Breast epithelium (tissue), 4 donors: ENCODE data around the gene CHD2. TPM values are rescaled to one million over a fixed set of nuclear protein-coding genes. Genes with fewer than 3 reads are reported as not detected.
"Not testable (repeated sequence)": the region's sequence is repeated elsewhere in the genome, so short reads cannot be mapped to it uniquely, and the experiment has no call there.

Experiments used
- DNase-seq, 2 donors: peaks; one replicate each; pipeline ENCODE4 v3.0.0-alpha.2; 2019; ENCODE audit warnings: low spot score in 2 of 2
- H3K27ac ChIP-seq, 2 donors: fragments of 200-600 bp; sonication (generic) in 1 of 2; one replicate each; pipeline ENCODE4 v1.5.1; 2016 to 2019; ENCODE audit warnings: mild to moderate bottlenecking in 1 of 2
- H3K27me3 ChIP-seq, 2 donors: fragments of 200-600 bp; sonication (generic) in 1 of 2; one replicate each; pipeline versions ENCODE4 v1.5.1 to v1.6.0; 2017 to 2019; ENCODE audit warnings: control low read depth in 1 of 2, mild to moderate bottlenecking in 1 of 2
- H3K36me3 ChIP-seq: fragments of 200-600 bp; one replicate; pipeline ENCODE4 v1.5.1; 2019
- H3K4me1 ChIP-seq, 2 donors: fragments of 200-600 bp; sonication (generic); one replicate each; pipeline ENCODE4 v1.5.1; 2016 to 2019; ENCODE audit warnings: control low read depth in 1 of 2
- H3K4me3 ChIP-seq, 3 donors: fragments of 200-600 bp; sonication (generic); 1 replicate in 2 of 3; 2 replicates in 1 of 3; pipeline ENCODE4 v1.5.1; 2016 to 2019; ENCODE audit warnings: mild to moderate bottlenecking in 3 of 3, moderate library complexity in 2 of 3
- H3K9me3 ChIP-seq, 2 donors: fragments of 200-600 bp; sonication (generic) in 1 of 2; one replicate each; pipeline ENCODE4 v1.5.1; 2016 to 2019; ENCODE audit warnings: control low read depth in 1 of 2
- CTCF ChIP-seq, 3 donors: fragments of 450-650 bp; IDR thresholded peaks; one replicate each; pipeline ENCODE4 v1.5.1; 2016 to 2017; ENCODE audit warnings: antibody characterized with exemption in 3 of 3, mild to moderate bottlenecking in 3 of 3, moderate library complexity in 3 of 3
- POLR2A ChIP-seq: fragments of 450-650 bp; IDR thresholded peaks from one replicate; pipeline ENCODE4 v1.6.1; 2016; ENCODE audit warnings: antibody characterized with exemption, mild to moderate bottlenecking, moderate library complexity
- POLR2AphosphoS5 ChIP-seq, 3 donors: sonication (generic); formaldehyde crosslinking; IDR thresholded peaks; one replicate each; pipeline ENCODE4 v1.6.1; 2017; ENCODE audit warnings: antibody characterized with exemption in 3 of 3
- intact Hi-C: fragments of 100-400 bp; cut with DNase I; formaldehyde crosslinking; loops from one replicate; pipeline ENCODE4 v1.15.1; 2023; ENCODE audit warnings: low total_unique reads
- total RNA-seq, 3 donors: library from RNA; depleted of rRNA; stranded (reverse); fragments of >200 nt; gene quantifications; one replicate each; pipeline ENCODE4 v1.1.0, GENCODE V29; 2016

The CHD2 gene
- total RNA-seq, 3 donors from 2014 or later: 137 to 215 (median 197) TPM

GRCh38 chr15:92915766-92916435 lies 15.8 kb downstream of the CHD2 start:
- H3K27ac ChIP-seq: peak overlapping the region; percentile 90 to 99
- H3K4me3 ChIP-seq: peak overlapping the region in 1 of 3 donors; percentile 11
- intact Hi-C loops: loop anchor here (10.0 kb wide), 1 partner anchor 111 kb away; no protein-coding TSS in a partner anchor
- no peaks in the 10 kb centered on the region for H3K27me3 ChIP-seq
- H3K9me3 ChIP-seq: no peaks in the 10 kb centered on the region
- TF ChIP-seq POLR2A (no peak), CTCF (IDR thresholded peaks at IDR 0.05) (no peak), POLR2AphosphoS5 (IDR thresholded peaks at IDR 0.05) (no peak)
- no peak for DNase-seq
- H3K4me1 ChIP-seq: peaks cover 0 to 43% of the 10 kb centered on the region in 2 donors
- no peaks in the 10 kb centered on the region for H3K36me3 ChIP-seq

DNA sequence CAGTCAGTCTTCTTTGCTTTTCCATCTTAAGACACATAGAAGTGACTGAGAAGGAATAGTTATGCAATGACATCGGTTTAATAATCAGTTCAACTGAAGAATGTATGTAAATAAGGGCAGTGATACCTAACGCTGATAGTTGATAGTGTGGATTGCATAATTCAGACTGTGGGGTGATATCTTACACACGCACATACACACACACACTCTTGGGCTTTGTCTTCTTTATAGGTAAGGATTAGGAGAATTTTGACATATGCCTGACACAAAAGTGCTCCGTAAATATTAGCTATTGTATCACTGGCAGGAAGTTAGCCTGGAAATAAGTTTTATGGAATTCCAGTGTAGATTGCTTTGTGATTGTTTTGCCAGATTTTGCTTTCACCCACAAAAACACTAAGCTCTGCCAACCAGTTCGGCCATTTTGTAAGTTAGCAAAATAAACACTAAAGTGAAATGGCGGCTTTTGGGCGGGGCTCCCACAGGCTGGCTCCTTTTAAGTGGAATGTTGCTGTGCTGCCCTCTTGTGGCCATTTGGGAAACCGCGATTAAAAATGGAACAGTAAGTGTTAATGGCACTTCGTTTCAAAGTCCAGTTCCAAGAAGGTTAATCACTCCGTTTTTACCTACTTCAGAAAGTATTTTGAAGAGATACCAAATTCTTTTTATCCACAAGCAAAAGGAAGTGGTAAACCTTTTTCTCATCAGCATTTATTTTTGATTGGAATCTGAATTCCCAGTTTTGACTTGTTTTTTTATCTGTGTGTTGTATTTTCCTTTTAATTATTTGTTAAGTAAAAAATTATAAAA lies 17.7 kb downstream of the CHD2 start:
- DNase-seq: peak; percentile 95 to 97
- TF ChIP-seq POLR2A (no peak), CTCF (IDR thresholded peaks at IDR 0.05) (peak; percentile 98 to 99 (median 98)), POLR2AphosphoS5 (IDR thresholded peaks at IDR 0.05) (peak; percentile 58 to 91 (median 87))
- peak overlapping the region in 2 of 3 donors; percentile 8 to 44 for H3K4me3 ChIP-seq

DNA sequence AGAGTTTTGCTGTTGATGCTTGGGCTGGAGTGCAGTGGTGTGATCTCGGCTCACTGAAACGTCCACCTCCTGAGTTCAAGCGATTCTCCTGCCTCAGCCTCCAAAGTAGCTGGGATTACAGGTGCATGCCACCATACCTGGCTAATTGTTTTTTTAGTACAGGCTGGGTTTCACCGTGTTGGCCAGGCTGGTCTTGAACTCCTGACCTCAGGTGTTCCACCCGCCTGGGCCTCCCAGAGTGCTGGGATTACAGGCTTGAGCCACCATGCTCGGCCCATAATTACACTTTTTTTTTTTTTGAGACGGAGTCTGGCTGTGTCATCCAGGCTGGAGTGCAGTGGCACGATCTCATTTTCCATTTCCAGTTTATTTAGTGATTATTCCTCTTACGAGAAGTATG lies 18.8 kb downstream of the CHD2 start:
- peak overlapping the region; percentile 90 to 99 for H3K27ac ChIP-seq
- H3K27me3 ChIP-seq, H3K4me3 ChIP-seq, DNase-seq, H3K36me3 ChIP-seq, H3K9me3 ChIP-seq: not testable (repeated sequence)
- H3K4me1 ChIP-seq: peaks cover 0 to 37% of the 10 kb centered on the region in 2 donors
- intact Hi-C loops: loop anchor here (10.0 kb wide), 1 partner anchor 114 kb away; no protein-coding TSS in a partner anchor

More for the DNA sequence above, 17.7 kb downstream of the CHD2 start:
- Histone ChIP-seq H3K27me3 (no peaks in the 10 kb centered on the region), H3K36me3 (no peaks in the 10 kb centered on the region), H3K27ac (peak overlapping the region; percentile 90 to 99), H3K4me1 (peaks cover 0 to 45% of the 10 kb centered on the region in 2 donors), H3K9me3 (no peaks in the 10 kb centered on the region)
- intact Hi-C loops: loop anchor here (10.0 kb wide), 1 partner anchor 113 kb away; no protein-coding TSS in a partner anchor

DNA sequence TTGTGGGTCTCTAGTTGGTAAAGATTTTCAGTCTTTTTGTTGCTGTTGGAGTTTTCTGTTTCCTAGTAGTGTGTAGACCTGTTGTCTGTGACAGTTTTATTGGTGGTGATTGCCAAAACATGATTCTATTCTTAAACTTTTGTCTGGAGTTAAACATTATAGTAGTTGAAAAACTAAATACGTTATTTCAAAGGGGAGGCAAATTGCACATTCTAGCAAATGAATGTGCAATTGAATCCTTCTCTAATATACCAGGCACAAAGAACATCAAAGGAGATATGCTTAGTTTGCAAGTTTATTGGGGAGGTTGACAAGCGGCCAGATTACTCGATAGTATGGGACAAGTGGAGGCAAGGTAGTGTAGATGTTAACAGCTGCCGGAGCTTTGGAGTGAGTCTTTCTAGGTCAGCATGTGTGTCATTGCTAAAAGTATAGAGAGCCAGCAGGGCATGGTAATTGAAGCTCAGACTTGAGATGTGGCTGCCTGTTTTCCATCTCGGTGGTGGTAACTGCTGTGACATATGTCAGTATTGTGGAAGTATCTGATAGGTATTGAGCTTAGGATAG lies 20.6 kb downstream of the CHD2 start:
- Histone ChIP-seq H3K9me3 (no peaks in the 10 kb centered on the region), H3K27me3 (no peaks in the 10 kb centered on the region), H3K36me3 (no peaks in the 10 kb centered on the region), H3K4me1 (peaks cover 0 to 37% of the 10 kb centered on the region in 2 donors), H3K27ac (peak overlapping the region; percentile 84 to 99), H3K4me3 (peak overlapping the region in 1 of 3 donors; percentile 5)
- intact Hi-C loops: no loop called here
- TF ChIP-seq CTCF (IDR thresholded peaks at IDR 0.05) (no peak), POLR2A (no peak), POLR2AphosphoS5 (IDR thresholded peaks at IDR 0.05) (no peak)
- no peak for DNase-seq

GRCh38 chr15:92921215-92922131 lies 21.3 kb downstream of the CHD2 start:
- H3K27me3 ChIP-seq: no peaks in the 10 kb centered on the region
- no peaks in the 10 kb centered on the region for H3K9me3 ChIP-seq
- no peak for TF ChIP-seq POLR2AphosphoS5 (IDR thresholded peaks at IDR 0.05)
- no peak for TF ChIP-seq CTCF (IDR thresholded peaks at IDR 0.05)
- intact Hi-C loops: no loop called here
- H3K36me3 ChIP-seq: no peaks in the 10 kb centered on the region
- H3K27ac ChIP-seq: peak overlapping the region; percentile 84 to 99
- no peak for DNase-seq
- H3K4me1 ChIP-seq: peaks cover 0 to 31% of the 10 kb centered on the region in 2 donors
- peak overlapping the region in 1 of 3 donors; percentile 5 for H3K4me3 ChIP-seq
